Fibroblast of upper back skin (primary cell): ENCODE results near the gene CDC25A.
A peak's percentile ranks its signal among the peaks of the same experiment; 100 is the strongest.
"Not testable (repeated sequence)": the region's sequence is repeated elsewhere in the genome, so short reads cannot be mapped to it uniquely, and the experiment has no call there.

Experiments
- DNase-seq: peaks from one replicate; pipeline ENCODE4 v3.0.0-alpha.2; 2013

The CDC25A gene

DNA sequence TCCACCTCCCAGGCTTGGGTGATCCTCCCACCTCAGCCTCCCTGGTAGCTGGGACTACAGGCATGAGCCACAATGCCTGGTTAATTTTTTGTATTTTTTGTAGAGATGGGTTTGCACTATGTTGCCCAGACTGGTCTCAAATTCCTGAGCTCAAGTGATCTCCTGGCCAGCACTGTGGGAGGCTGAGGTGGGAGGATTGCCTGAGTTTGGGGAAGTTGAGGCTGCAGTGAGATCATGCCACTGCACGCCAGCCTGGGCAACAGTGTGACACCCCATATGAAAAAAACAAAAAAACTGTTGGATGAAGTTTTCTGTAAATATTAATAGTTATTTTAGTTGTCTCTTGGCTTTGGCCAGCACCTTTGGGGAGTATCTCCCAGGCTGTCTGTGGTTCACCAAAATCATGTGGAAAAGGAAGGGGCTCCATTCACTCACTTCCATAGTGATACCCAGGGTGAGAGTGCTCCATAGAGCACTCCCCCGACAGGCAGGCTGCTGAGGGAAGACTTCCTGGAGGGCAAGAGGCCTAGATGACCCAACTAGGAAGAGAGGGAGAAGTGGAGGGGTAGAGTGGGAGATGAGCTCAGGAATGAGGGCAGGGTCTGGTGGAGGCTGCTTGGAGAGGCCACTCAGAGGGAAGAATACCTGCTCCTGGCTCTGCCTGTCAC lies 47.1 kb downstream of the CDC25A start:
- DNase-seq = no peak

DNA sequence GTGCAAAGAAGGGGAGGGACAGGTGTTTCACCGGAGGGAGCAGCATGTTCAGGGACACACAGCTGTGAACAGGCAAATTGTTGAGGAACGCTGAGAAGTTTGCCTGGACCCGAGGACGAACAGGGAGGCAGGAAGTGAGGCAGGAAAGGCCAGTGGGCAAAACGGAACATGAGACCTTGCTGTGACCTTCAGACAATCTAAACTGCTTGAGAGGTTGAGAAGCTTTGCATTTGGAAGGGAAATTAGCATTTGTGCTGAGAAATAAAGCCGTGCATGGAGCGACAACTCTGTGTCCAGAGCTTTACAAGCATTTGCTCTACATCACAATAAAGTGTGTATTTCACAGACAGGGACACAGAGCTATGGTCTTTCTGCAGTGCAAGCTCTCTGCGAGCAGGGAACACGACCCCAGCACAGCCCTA lies 47.9 kb downstream of the CDC25A start:
- no peak for DNase-seq

- DNase-seq = no peak
Observed at GRCh38 chr3:48137425-48137999, 50.7 kb downstream of the CDC25A start.

GRCh38 chr3:48135552-48136495 lies 52.4 kb downstream of the CDC25A start:
- DNase-seq = peak; percentile 18

DNA sequence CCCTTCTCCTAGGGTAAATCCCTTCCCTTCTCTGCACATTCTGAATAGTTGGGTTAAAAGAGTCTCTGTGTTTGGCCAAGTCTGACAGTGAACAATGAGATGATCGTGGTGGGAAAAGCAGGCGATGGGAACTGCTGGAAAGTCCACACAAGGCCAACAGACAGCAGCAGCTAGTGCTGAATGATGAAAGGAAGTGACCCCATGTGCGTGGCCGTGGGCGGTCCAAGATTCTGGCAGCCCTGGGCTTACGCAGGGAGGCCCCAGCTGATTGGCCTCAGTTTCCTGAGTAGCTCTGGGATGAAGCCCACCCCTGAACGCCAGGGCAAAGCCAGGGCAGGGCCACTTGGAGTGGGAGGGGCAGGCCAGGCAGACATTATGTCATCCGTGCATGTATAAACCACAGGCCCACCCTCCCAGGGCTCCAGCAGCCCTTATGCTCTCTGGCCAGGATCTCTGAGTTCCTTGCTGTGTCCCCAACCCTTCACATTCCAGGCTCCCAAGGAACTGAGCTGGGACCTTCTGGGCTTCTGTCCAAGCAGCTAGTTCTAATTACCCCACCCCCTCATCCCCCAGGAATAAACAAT lies 57.8 kb downstream of the CDC25A start:
- peak; percentile 85 for DNase-seq

- peak; percentile 14 for DNase-seq
Observed at GRCh38 chr3:48129921-48130320, 58.3 kb downstream of the CDC25A start.

DNA sequence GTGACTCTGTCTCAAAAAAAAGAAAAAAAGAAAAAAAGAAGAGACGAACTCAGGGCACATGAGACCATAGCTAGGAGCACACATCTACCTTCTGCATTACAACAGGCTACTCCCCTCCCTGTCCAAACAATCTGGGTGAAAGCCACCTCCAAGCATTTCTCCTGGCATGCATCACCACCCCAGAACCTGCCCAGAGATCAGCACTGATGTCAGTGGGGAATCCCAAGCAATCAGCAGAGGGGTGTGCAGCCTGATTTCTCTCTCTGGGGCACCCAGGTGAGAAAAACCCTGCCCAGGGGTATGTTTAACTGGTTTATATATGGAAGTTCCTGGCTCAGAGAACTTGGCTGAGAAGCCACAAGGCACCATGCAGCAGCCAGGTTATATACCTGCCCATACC lies 59.4 kb downstream of the CDC25A start:
- no peak for DNase-seq

DNA sequence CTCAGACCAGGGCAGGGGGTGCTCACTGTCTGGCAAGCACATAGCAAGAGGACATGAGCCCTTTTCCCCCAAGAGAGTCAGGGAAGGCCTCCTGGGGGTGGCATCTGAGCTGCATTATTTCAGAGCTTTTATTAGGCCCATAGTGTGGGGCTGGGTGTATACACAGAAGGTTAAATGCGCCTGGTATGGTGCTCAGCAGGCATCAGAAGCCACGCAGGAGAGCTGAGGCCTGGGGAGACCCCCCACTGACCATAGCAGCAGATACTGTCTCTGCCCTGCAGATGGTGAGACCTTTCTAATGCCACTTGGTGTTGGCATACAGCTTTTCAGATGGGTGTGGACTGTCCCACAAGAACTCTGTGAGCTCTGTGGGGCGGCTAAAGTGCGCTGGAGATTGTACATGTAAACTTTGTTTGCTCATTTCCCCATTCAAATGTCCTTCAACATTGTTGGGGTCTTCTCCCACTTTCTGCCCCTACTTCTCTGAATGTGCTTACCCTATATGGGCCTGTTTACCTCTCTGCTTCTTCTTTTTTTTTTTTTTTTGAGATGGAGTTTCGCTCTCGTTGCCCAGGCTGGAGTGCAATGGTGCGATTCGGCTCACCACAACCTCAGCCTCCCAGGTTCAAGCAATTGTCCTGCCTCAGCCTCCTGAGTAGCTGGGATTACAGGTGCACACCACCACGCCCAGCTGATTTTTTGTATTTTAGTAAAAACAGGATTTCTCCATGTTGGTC lies 62.2 kb downstream of the CDC25A start:
- no peak for DNase-seq

DNA sequence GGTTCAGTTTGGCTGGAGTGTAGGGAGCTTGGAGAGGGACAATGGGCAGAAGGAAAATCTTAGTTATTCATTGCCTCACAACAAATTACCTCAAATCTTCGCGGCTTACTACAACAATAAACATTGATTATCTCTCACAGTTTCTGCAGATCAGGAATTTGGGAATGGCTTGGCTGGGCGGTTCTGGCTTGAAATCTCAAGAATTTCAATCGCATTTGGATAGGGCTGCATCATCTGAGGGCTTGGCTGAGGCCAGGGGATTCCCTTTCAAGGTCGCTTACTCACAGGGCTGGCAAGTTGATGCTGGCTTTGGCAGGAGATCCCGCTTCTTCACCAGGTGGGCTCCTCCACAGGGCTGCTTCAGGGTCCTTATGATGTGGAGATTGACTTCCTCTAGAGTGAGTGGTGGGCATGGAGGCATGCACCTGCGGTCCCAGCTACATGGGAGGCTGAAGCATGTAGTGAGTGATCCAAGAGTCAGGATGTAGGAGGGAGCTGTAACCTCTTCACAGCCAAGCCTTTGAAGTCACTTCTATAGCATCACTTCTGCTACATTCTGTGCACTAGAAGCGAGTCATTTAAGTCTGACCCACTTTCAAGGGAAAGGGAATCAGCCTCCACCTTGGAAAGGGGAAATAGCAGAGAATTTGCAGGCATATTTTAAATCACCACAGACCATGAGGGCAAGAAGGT lies 63.1 kb downstream of the CDC25A start:
- DNase-seq = peak; percentile 35

- no peak for DNase-seq
Observed at GRCh38 chr3:48123346-48123745, 64.9 kb downstream of the CDC25A start.

DNA sequence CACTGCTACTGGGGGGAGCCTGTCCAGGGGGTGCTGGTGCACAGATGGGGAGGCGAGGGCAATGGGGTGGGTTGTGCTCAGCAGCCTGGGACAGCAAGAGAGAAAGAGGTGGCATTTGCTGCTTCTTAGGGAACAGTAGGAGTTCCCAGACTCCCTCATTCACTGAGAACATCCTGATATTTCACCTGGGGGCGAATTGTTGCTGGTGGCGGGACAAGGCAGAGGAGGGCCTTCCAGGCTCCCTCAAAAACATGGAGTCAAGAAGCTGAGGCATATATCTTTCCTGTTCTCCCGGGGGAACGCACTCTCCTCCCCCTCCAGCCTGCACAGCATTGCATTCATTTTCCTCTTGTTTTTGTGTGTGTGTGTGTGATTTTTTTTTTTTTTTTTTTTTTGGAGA lies 65.7 kb downstream of the CDC25A start:
- DNase-seq = no peak

- no peak for DNase-seq
Observed at GRCh38 chr3:48120223-48120622, 68.0 kb downstream of the CDC25A start.

GRCh38 chr3:48119505-48120193 lies 68.6 kb downstream of the CDC25A start:
- peak; percentile 18 for DNase-seq

DNA sequence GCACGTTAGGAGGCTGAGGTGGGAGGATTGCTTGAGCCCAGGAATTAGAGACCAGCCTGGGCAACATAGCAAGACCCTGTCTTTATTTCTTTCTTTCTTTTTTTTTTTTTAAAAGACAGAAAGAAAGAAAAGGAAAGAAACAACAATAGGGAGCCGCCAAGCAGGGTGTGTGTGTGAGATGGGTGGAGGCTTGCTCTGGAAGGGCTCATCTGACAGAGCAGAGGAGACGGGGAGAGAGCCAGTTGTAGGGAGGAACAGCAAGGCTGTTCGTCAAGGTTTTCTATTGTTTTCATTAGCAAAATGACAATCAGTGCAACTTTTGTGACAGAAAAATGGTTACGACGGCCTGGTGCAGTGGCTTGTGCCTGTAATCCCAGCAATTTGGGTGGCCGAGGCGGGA lies 69.3 kb downstream of the CDC25A start:
- no peak for DNase-seq

DNA sequence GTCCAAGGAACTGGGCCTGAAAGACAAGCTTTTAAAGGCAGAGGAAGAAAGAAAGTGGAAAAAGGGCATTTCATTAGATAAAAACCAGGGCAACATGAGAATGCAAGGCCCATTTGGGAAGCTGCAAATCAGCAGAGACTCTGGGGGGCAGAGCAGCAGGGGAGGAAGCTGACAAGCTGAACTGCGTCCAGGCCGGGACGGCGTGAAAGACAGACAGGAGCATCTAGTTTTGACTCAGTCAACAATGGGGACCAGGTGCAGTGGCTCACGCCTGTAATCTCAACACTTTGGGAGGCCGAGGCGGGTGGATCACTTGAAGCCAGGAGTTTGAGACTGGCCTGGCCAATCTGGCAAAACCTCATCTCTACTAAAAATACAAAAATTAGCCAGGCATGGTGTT lies 69.9 kb downstream of the CDC25A start:
- DNase-seq = no peak

DNA sequence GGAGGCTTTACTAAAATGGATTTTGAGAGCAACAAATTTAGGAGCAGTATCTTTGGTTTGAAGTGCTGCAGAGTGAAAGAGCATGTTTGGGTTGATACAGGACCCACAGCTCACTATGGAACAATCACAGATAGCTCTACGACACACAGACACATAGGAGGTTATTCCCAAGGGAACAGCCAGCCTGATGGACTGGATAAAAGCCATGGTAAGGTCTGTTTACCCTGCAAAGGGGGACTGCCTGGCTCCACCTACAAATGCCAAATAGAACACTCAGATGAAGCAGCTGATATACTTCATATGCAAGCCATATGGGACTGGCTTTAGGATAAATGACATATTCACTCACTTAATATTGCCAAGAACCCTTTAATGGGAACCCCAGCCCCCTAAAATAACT lies 75.4 kb downstream of the CDC25A start:
- DNase-seq = no peak

DNA sequence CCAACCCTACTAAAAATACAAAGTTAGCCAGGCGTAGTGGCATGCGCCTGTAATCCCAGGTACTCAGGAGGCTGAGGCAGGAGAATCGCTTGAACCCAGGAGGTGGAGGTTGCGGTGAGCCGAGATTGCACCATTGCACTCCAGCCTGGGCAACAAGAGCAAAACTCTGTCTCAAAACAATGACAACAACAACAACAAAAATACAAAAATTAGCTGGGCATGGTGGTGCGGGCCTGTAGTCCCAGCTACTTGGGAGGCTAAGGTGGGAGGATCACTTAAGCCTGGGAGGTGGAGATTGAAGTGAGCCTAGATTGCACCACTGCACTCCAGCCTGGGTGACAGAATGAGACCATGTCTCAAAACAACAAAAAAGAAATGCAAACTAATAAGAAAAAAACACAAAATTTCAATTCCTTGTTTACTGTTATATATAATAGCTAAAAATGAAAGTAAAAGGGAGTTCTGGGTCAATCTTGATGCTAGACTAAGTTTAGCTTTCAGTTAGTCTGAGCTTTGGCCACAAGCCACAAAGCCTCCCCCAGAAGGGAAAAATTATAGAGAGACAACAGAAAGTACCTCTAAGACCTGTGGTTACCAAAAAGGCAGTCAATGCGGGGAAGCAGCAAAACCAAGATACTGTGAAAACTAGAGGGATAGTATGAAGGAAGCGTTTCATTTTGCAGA lies 76.0 kb downstream of the CDC25A start:
- not testable (repeated sequence) for DNase-seq

- DNase-seq = no peak
Observed at GRCh38 chr3:48110463-48110862, 77.8 kb downstream of the CDC25A start.

- DNase-seq = no peak
Observed at GRCh38 chr3:48107227-48107626, 81.0 kb downstream of the CDC25A start.
